ENCODE measurements around the gene SPSB2.

GRCh38 chr12:6833189-6833890 lies 39.8 kb downstream of the SPSB2 start:
- TF ChIP-seq, protein P1, sequence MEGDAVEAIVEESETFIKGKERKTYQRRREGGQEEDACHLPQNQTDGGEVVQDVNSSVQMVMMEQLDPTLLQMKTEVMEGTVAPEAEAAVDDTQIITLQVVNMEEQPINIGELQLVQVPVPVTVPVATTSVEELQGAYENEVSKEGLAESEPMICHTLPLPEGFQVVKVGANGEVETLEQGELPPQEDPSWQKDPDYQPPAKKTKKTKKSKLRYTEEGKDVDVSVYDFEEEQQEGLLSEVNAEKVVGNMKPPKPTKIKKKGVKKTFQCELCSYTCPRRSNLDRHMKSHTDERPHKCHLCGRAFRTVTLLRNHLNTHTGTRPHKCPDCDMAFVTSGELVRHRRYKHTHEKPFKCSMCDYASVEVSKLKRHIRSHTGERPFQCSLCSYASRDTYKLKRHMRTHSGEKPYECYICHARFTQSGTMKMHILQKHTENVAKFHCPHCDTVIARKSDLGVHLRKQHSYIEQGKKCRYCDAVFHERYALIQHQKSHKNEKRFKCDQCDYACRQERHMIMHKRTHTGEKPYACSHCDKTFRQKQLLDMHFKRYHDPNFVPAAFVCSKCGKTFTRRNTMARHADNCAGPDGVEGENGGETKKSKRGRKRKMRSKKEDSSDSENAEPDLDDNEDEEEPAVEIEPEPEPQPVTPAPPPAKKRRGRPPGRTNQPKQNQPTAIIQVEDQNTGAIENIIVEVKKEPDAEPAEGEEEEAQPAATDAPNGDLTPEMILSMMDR (IDR thresholded peaks at IDR 0.05), result no peak
- TF ChIP-seq POLR2A (IDR thresholded peaks at IDR 0.05), result no peak
